WI38 (cell line): ENCODE data around the gene SLC35C1.

Experiments used
- H3K4me3 ChIP-seq: 2 replicates; pipeline ENCODE4 v1.5.1; 2011; ENCODE audit warnings: low read depth, mild to moderate bottlenecking, control low read depth, low read length
- TF ChIP-seq, protein P1 (sequence below): IDR thresholded peaks from 2 replicates; pipeline ENCODE4 v1.5.1; 2012; ENCODE audit warnings: low read depth, mild to moderate bottlenecking, control low read depth, low read length

SLC35C1 gene

DNA sequence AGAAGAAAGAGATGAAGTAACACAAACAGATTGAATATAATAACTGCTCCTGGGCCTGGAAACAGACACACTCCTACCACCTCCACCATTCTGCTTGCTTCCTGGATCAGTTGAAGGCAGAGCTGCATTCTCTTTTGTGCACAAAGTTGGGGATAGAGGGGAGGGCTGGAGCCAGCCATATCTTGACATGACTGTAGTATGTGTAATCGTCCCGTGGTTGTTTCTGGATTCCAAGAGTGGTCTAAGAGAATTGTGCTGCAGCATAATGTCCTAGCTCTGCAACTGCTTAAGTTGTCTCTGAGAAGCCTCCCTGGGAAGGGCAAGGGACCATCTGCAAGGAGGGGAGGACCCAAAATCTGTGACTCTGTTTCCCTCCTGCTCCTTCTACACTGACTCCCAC, 45.5 kb downstream of the SLC35C1 start:
- TF ChIP-seq, protein P1, sequence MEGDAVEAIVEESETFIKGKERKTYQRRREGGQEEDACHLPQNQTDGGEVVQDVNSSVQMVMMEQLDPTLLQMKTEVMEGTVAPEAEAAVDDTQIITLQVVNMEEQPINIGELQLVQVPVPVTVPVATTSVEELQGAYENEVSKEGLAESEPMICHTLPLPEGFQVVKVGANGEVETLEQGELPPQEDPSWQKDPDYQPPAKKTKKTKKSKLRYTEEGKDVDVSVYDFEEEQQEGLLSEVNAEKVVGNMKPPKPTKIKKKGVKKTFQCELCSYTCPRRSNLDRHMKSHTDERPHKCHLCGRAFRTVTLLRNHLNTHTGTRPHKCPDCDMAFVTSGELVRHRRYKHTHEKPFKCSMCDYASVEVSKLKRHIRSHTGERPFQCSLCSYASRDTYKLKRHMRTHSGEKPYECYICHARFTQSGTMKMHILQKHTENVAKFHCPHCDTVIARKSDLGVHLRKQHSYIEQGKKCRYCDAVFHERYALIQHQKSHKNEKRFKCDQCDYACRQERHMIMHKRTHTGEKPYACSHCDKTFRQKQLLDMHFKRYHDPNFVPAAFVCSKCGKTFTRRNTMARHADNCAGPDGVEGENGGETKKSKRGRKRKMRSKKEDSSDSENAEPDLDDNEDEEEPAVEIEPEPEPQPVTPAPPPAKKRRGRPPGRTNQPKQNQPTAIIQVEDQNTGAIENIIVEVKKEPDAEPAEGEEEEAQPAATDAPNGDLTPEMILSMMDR, result no peak

DNA sequence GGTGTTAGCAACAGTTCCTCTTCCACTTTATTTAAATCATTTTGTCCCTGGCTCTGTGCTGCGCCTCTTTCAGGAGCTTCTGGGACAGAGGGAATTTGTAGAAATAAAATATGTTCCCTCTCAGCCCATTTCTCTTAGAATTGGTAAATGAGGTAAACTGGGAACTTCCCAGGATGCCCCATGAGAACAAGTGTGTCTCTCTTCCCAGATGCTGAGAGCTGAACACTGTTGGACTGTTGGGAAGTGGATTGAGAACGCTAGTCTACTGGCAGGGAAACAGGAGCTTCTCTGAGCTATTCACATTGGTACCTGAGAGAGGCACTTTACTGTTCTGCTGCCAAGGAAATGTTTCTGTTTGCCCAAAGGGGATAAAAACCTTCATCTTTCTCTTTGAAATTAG, 46.3 kb downstream of the SLC35C1 start:
- TF ChIP-seq, protein P1, result no peak
- no peak overlapping the region for H3K4me3 ChIP-seq

More for the DNA sequence above, 45.5 kb downstream of the SLC35C1 start:
- no peak overlapping the region for H3K4me3 ChIP-seq

DNA sequence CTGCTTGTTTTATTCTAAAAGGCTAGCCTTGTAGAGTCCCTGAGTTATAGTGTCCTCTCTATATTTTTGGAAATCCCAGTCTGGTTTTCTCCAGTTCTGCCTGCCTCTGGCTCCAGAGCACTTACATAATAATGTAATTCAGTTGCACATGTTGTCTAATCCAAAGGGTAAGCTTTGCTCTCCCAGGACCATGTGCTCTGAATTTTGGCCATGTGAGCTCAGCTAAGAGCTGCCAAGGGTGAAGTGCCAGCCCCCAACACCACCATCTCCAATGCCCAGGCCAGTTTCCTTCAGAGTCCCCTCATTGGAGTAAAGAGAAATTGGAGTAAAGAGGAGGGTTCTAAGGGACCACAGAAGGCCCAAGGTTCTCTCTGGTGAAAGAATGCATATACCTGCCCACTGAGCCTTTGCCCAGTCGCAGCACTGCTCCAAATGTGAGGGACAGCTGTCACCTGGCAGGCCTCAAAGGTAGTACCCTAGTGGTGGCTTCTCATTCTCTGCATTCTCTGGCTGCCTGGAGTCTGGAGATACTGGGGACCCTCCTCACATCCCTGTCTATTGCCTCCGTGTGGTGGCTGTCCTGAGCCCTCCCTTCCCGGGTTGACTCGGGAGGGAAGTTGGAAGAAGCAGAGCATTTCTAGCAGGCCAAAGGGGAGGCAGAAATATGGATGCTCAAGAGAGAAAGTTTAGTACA, 47.2 kb downstream of the SLC35C1 start:
- no peak overlapping the region for H3K4me3 ChIP-seq
- TF ChIP-seq, protein P1, result no peak

DNA sequence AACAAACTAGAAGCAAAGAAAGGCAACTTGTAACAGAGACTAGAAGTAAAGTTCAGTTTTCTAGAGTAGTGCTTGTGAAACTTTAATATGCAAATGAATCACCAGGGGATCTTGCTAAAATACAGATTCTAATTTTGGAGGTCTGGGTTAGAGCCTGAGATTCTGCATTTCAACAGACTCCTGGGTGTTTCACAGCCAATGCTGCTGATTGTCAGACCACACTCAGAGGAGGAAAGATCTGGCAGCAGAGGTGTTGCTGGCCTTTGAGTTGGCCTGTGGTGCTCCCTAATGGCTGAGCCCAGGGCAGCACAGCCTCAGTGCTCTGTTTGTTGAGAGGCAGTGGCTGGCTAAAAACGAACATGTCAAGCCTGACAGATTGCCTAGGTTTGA, 47.8 kb downstream of the SLC35C1 start:
- TF ChIP-seq, protein P1, result no peak
- H3K4me3 ChIP-seq, result no peak overlapping the region

DNA sequence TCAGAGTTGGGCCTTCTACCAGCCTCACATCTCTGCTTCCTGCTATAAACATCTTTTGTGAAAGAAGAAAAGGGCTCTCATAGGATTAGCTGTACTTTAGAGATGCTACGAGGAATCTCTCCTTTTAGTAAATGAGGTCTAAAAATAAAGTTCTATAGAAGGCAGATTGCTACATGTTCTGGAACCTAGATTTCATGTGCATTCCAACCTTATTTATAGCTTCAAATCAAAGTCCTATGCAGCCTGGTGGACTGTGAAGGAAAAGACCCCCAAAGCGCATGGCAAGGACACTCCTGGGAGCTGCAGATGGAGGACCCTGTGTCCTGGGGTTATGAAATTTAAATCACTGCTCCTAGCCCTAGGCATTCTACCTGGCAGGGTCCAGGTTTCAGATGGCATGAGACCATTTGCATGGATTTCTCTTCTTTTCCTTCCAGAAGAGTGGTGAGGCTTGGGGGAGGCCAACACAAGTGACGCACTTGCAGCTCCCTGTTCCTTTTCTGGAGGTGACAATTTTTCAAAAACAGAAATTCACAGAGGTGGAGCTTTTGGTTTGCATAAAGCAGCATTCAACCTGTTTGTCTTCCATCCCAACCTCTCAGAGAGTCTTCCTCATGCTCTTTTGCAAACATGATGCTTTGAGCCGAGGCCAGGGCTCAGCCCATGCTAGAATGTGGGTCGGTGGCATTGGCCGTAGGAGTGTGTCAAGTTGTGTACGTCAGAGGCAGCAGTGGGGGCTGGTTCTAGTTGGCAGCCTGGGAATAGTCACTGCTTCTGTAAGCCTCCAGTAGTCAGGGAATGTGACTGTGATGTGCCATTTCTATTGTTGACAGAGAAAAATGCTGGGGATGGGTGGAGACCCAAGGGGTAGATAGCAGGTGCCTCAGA, 48.6 kb downstream of the SLC35C1 start:
- TF ChIP-seq, protein P1, result no peak
- no peak overlapping the region for H3K4me3 ChIP-seq

DNA sequence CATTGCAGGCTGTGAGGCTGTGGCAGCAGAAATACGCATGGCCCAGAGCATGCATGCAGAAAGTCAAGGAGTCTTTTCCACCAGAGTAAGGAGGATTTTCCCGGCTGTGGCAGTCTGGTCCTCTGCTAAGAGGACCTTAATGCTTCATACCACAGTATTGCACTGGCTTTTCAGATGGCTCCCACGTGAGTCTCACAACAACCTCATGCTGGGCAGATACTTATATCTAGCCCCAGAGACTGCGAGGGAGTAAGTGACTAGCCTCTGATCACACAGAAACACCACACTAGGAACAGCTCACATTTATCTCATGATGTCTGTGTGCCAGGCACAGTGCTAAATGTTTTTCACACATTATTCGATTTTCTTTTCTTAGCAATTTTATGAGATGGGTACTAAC, 50.4 kb downstream of the SLC35C1 start:
- TF ChIP-seq, protein P1, result no peak
- no peak overlapping the region for H3K4me3 ChIP-seq

DNA sequence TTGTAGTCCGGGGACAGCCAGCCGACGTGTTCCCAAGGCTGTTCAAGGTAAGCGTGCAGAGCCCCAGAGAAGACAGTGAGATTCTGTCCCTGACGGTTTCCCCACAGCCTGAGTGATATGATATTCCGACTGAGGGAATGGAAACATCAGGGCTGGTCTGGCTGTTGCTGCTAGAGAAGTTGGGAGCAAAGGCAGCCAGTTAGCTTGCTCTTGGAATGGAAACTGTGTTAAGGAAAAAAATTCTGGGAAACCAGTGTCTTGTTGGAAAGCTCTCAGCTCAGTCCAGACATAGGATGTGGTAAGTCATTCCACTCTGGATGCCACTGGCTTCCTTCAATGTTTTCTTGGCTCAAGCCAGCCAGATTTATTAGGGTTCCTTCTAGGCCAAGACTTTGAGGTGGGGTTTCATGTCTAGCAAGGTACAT, 51.1 kb downstream of the SLC35C1 start:
- TF ChIP-seq, protein P1, result no peak
- no peak overlapping the region for H3K4me3 ChIP-seq
